Endothelial cell of umbilical vein (primary cell): ENCODE measurements around the gene BCAS3. TPM values are rescaled to one million over a fixed set of nuclear protein-coding genes. Genes with fewer than 3 reads are reported as not detected.

ENCODE experiments used
- BruUV-seq: library from RNA; stranded (reverse); fragments of 400-500 nt; replicated peaks from 2 replicates; lab custom pipeline; 2021; lab: Mats Ljungman, UMichigan
- CTCF ChIA-PET: fragments of 300-600, 350-600 bp; sonication (Branson Sonifier 250); formaldehyde crosslinking; loops from one replicate; lab custom pipeline; 2021; ENCODE audit warnings: antibody characterized with exemption, inconsistent platforms; lab: Charles Lee
- POLR2A ChIA-PET: fragments of 300-600, 350-600 bp; sonication (Branson Sonifier 250); formaldehyde crosslinking; loops from one replicate; lab custom pipeline; 2021; ENCODE audit warnings: antibody characterized with exemption, inconsistent platforms; lab: Charles Lee
- DNase-seq: peaks from one replicate; pipeline ENCODE4 v3.0.0-alpha.2; 2011; ENCODE audit warnings: low read depth, low spot score
- FAIRE-seq: peaks from 2 replicates; lab custom pipeline; 2011; peaks lifted over from hg19 to GRCh38; lab: Jason Lieb, UNC
- H2AFZ ChIP-seq: 2 replicates; pipeline ENCODE4 v1.6.0; 2012; ENCODE audit warnings: low read depth, low read length, control low read depth, inconsistent platforms
- H3K27ac ChIP-seq: 2 replicates; pipeline ENCODE4 v1.5.1; 2011; ENCODE audit warnings: low read depth, mild to moderate bottlenecking, control low read depth, low read length, moderate library complexity; ENCODE audit not compliant: insufficient read depth
- H3K27me3 ChIP-seq, 2 experiments: 2 replicates each; pipeline versions ENCODE4 v1.6.0 to v1.6.1; 2011; ENCODE audit warnings: low read length in 2 of 2, mixed read lengths in 1 of 2; ENCODE audit not compliant: control insufficient read depth in 2 of 2, insufficient read depth in 2 of 2
- H3K36me3 ChIP-seq, 2 experiments: 2 replicates in 1 of 2; 3 replicates in 1 of 2; pipeline ENCODE4 v1.5.1; 2011; ENCODE audit warnings: low read length in 2 of 2, mild to moderate bottlenecking in 1 of 2, moderate library complexity in 1 of 2; ENCODE audit not compliant: control insufficient read depth in 2 of 2, insufficient read depth in 2 of 2; ENCODE audit errors: extremely low read depth in 1 of 2
- H3K4me1 ChIP-seq: 3 replicates; pipeline ENCODE4 v1.5.1; 2011; ENCODE audit warnings: mild to moderate bottlenecking, low read length; ENCODE audit not compliant: control insufficient read depth, insufficient read depth; ENCODE audit errors: extremely low read depth
- H3K4me2 ChIP-seq: 2 replicates; pipeline ENCODE4 v1.6.1; 2011; ENCODE audit warnings: low read length, control low read depth, mixed read lengths; ENCODE audit not compliant: insufficient read depth
- H3K4me3 ChIP-seq, 3 experiments: fragments of 200-600 bp in 1 of 3; sonication (generic), shearing (Covaris generic) in 1 of 3; replicated peaks in 1 of 3; 2 replicates each; pipeline ENCODE4 v1.5.1; 2011 to 2016; ENCODE audit warnings: control low read depth in 3 of 3, low read length in 3 of 3, mild to moderate bottlenecking in 2 of 3, inconsistent platforms in 1 of 3, low read depth in 1 of 3, moderate library complexity in 1 of 3; ENCODE audit not compliant: insufficient read depth in 1 of 3
- H3K79me2 ChIP-seq: 2 replicates; pipeline ENCODE4 v1.6.0; 2012; ENCODE audit warnings: low read length, inconsistent platforms; ENCODE audit not compliant: control insufficient read depth, insufficient read depth
- H3K9ac ChIP-seq: replicated peaks from 2 replicates; pipeline ENCODE3; 2011; ENCODE audit warnings: low read length, control low read depth; ENCODE audit not compliant: insufficient read depth; ENCODE audit errors: extremely low read depth
- H3K9me1 ChIP-seq: replicated peaks from 3 replicates; pipeline ENCODE4 v1.6.0; 2011; ENCODE audit warnings: mild to moderate bottlenecking, low read length; ENCODE audit not compliant: control insufficient read depth, insufficient read depth; ENCODE audit errors: extremely low read depth
- H3K9me3 ChIP-seq: replicated peaks from 2 replicates; pipeline ENCODE4 v1.5.1; 2012; ENCODE audit warnings: low read length, inconsistent platforms; ENCODE audit not compliant: control insufficient read depth, insufficient read depth
- H4K20me1 ChIP-seq: replicated peaks from 2 replicates; pipeline ENCODE3; 2011; ENCODE audit warnings: mild to moderate bottlenecking, low read length; ENCODE audit not compliant: control insufficient read depth, insufficient read depth; ENCODE audit errors: extremely low read depth
- CTCF ChIP-seq, 2 donors: IDR thresholded peaks; 1 replicate in 1 of 2; 2 replicates in 1 of 2; pipeline ENCODE4 v1.5.1; 2011; ENCODE audit warnings: low read length in 2 of 2, mild to moderate bottlenecking in 2 of 2, moderate library complexity in 2 of 2, control low read depth in 1 of 2, inconsistent platforms in 1 of 2, low read depth in 1 of 2; ENCODE audit not compliant: insufficient read depth in 1 of 2; ENCODE audit errors: extremely low read depth in 1 of 2
- EZH2 ChIP-seq: IDR thresholded peaks from 2 replicates; pipeline ENCODE4 v1.6.1; 2012; ENCODE audit warnings: borderline replicate concordance, low read depth, mild to moderate bottlenecking, moderate library complexity, low read length, inconsistent platforms; ENCODE audit not compliant: severe bottlenecking
- FOS ChIP-seq: IDR thresholded peaks from 2 replicates; pipeline ENCODE4 v1.6.1; 2011; ENCODE audit warnings: mild to moderate bottlenecking, low read length, moderate library complexity, borderline replicate concordance; ENCODE audit not compliant: insufficient read depth
- GATA2 ChIP-seq: IDR thresholded peaks from 2 replicates; pipeline ENCODE4 v1.7.0; 2011; ENCODE audit warnings: low read depth, mild to moderate bottlenecking, moderate library complexity, mixed read lengths, low read length; ENCODE audit not compliant: insufficient read length, insufficient read depth
- JUN ChIP-seq: IDR thresholded peaks from 2 replicates; pipeline ENCODE4 v1.6.1; 2011; ENCODE audit warnings: borderline replicate concordance, low read depth; ENCODE audit not compliant: insufficient read length, insufficient read depth
- MAX ChIP-seq: IDR thresholded peaks from 2 replicates; pipeline ENCODE4 v1.6.1; 2011; ENCODE audit not compliant: insufficient read depth, insufficient read length
- MYC ChIP-seq: IDR thresholded peaks from one replicate; pipeline ENCODE4 v1.6.1; 2011; ENCODE audit warnings: mild to moderate bottlenecking, low read depth, low read length
- POLR2A ChIP-seq: IDR thresholded peaks from 2 replicates; pipeline ENCODE4 v1.6.1; 2012; ENCODE audit warnings: low read depth, mild to moderate bottlenecking, control low read depth, low read length
- POLR2AphosphoS5 ChIP-seq: IDR thresholded peaks from 2 replicates; pipeline ENCODE4 v1.6.1; 2012; ENCODE audit warnings: low read depth, mild to moderate bottlenecking, control low read depth, low read length, moderate library complexity; ENCODE audit not compliant: insufficient read depth
- dilution Hi-C: fragments of 300-500 bp; cut with MboI; formaldehyde crosslinking; loops from one replicate; pipeline ENCODE4 v1.15.0; 2019; ENCODE audit warnings: low sequenced_read_pairs; ENCODE audit not compliant: extremely low pct_ligation_motif_present
- intact Hi-C: fragments of 100-400 bp; cut with micrococcal nuclease; formaldehyde crosslinking; loops from one replicate; pipeline ENCODE4 v1.10.0; 2022
- polyA plus RNA-seq, 4 experiments: library from polyadenylated mRNA; depleted of rRNA in 3 of 4; stranded (reverse) in 3 of 4; unstranded in 1 of 4; fragments of >200 nt; gene quantifications; 2 replicates each; pipeline versions ENCODE4 v1.2.1 to v1.2.3, GENCODE V29; 2011 to 2012; ENCODE audit warnings: missing spikeins in 1 of 4
- total RNA-seq: library from RNA; stranded (reverse); gene quantifications from 2 replicates; pipeline ENCODE4 v1.2.3, GENCODE V29; 2021

BCAS3 gene
- total and polyA plus RNA-seq, 2 donors (not counting 3 experiments of a cell fraction or from before 2014, with no cell fraction given) = 8.2 to 16.0 TPM

DNA sequence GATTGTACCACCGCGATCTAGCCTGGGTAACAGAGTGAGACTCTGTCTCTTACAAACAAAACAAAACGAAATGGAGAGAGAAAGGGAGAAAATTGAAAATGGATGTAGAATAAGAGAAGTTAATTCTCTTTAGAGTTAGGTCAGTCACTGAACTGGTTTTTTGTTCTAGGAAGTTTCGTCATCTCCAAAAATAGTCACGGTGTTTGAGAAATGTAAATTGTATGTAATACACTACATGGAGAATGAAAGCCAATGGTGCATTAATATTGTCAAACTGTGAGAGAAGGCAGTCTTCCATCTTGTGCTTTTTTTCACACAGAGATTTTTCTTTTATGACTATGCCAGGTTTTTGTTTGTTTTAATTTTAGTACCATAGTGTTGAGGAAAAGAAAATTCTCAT lies 145.9 kb downstream of the BCAS3 start:
- FAIRE-seq = no peak
- no TSS peak for BruUV-seq
- no peak for TF ChIP-seq POLR2A
- no peak for TF ChIP-seq POLR2AphosphoS5
- no peak for TF ChIP-seq JUN
- TF ChIP-seq GATA2 = no peak
- no peak for TF ChIP-seq MYC
- Histone ChIP-seq H3K9ac (no peak overlapping the region), H4K20me1 (no peaks in the 10 kb centered on the region), H3K36me3 (no peaks in the 10 kb centered on the region), H3K4me1 (no peaks in the 10 kb centered on the region), H3K4me3 (no peak overlapping the region), H2AFZ (no peak overlapping the region), H3K9me1 (no peaks in the 10 kb centered on the region), H3K27me3 (no peaks in the 10 kb centered on the region), H3K79me2 (no peaks in the 10 kb centered on the region), H3K27ac (no peak overlapping the region), H3K4me2 (no peak overlapping the region), H3K9me3 (no peaks in the 10 kb centered on the region)
- intact Hi-C loops = no loop called here
- dilution Hi-C loops = no loop called here
- ChIA-PET CTCF (no interaction called here), POLR2A (no interaction called here)
- no peak for DNase-seq

GRCh38 chr17:60825351-60825750 lies 147.7 kb downstream of the BCAS3 start:
- Histone ChIP-seq H3K27me3 (no peaks in the 10 kb centered on the region), H3K9ac (no peak overlapping the region), H2AFZ (no peak overlapping the region), H3K9me3 (no peaks in the 10 kb centered on the region), H3K79me2 (no peaks in the 10 kb centered on the region), H3K4me2 (no peak overlapping the region), H3K27ac (no peak overlapping the region), H4K20me1 (no peaks in the 10 kb centered on the region), H3K9me1 (no peaks in the 10 kb centered on the region), H3K4me3 (no peak overlapping the region), H3K4me1 (peaks cover 4% of the 10 kb centered on the region), H3K36me3 (no peaks in the 10 kb centered on the region)
- no peak for FAIRE-seq
- no peak for TF ChIP-seq MYC
- TF ChIP-seq FOS = no peak
- no peak for TF ChIP-seq MAX
- no peak for TF ChIP-seq POLR2A
- TF ChIP-seq POLR2AphosphoS5 = no peak
- TF ChIP-seq JUN = no peak
- no peak for TF ChIP-seq CTCF (IDR thresholded peaks at IDR 0.05; ENCODE audit: extremely low read depth in 1 of 2, insufficient read depth in 1 of 2, low read depth in 1 of 2, low read length in 2 of 2)
- no peak for TF ChIP-seq EZH2
- TF ChIP-seq GATA2 = no peak
- ChIA-PET CTCF (interaction anchor here (1.6 to 2.4 kb wide), 2 partner anchors 9 to 13 kb away, joined by 3 to 5 read pairs; no protein-coding TSS in a partner anchor), POLR2A (no interaction called here)
- no TSS peak for BruUV-seq
- DNase-seq = no peak
- intact Hi-C loops (no loop called here), dilution Hi-C loops (no loop called here)
